ENCODE measurements around the gene ZNF839.
"Not testable (repeated sequence)": the region's sequence is repeated elsewhere in the genome, so short reads cannot be mapped to it uniquely, and the experiment has no call there.

The ZNF839 gene
- 16.6 to 24.3 reads per million in 2 experiments for total RNA-seq

GRCh38 chr14:102319351-102320032, at the start of gene ZNF839:
ZNF839 (plus strand) TSS chr14:102319746; CDS start chr14:102319766, 20 bp downstream.
- DNase-seq (ENCODE audit: low read depth), result peak; percentile 87

- no peak for DNase-seq (ENCODE audit: low read depth)
Measured at GRCh38 chr14:102272392-102272791, 47.2 kb upstream of the ZNF839 start.

- DNase-seq (ENCODE audit: low read depth), result no peak
Measured at GRCh38 chr14:102275866-102276265, 43.7 kb upstream of the ZNF839 start.

- DNase-seq (ENCODE audit: low read depth), result no peak
Measured at GRCh38 chr14:102277874-102278630, 41.5 kb upstream of the ZNF839 start.

GRCh38 chr14:102278631-102278935, 41.0 kb upstream of the ZNF839 start:
- DNase-seq (ENCODE audit: low read depth), result no peak

- DNase-seq (ENCODE audit: low read depth), result no peak
Measured at GRCh38 chr14:102279282-102279681, 40.3 kb upstream of the ZNF839 start.

GRCh38 chr14:102279688-102280348, 39.7 kb upstream of the ZNF839 start:
- no peak for DNase-seq (ENCODE audit: low read depth)

- no peak for DNase-seq (ENCODE audit: low read depth)
Measured at GRCh38 chr14:102280376-102280962, 39.1 kb upstream of the ZNF839 start.

GRCh38 chr14:102282751-102283465, 36.6 kb upstream of the ZNF839 start:
- DNase-seq (ENCODE audit: low read depth), result no peak

- no peak for DNase-seq (ENCODE audit: low read depth)
Measured at GRCh38 chr14:102283631-102284129, 35.9 kb upstream of the ZNF839 start.

GRCh38 chr14:102285106-102285505, 34.4 kb upstream of the ZNF839 start:
- DNase-seq (ENCODE audit: low read depth), result no peak

- no peak for DNase-seq (ENCODE audit: low read depth)
Measured at GRCh38 chr14:102288139-102288538, 31.4 kb upstream of the ZNF839 start.

- DNase-seq (ENCODE audit: low read depth), result no peak
Measured at GRCh38 chr14:102292441-102292840, 27.1 kb upstream of the ZNF839 start.

- no peak for DNase-seq (ENCODE audit: low read depth)
Measured at GRCh38 chr14:102293781-102294180, 25.8 kb upstream of the ZNF839 start.

- DNase-seq (ENCODE audit: low read depth), result no peak
Measured at GRCh38 chr14:102295270-102295669, 24.3 kb upstream of the ZNF839 start.

GRCh38 chr14:102297436-102298170, 21.9 kb upstream of the ZNF839 start:
- no peak for DNase-seq (ENCODE audit: low read depth)

GRCh38 chr14:102298303-102299070, 21.1 kb upstream of the ZNF839 start:
- not testable (repeated sequence) for DNase-seq (ENCODE audit: low read depth)

- no peak for DNase-seq (ENCODE audit: low read depth)
Measured at GRCh38 chr14:102303664-102304063, 15.9 kb upstream of the ZNF839 start.

- DNase-seq (ENCODE audit: low read depth), result peak; percentile 95
Measured at GRCh38 chr14:102304611-102305506, 14.7 kb upstream of the ZNF839 start, which contains the start of gene MOK. MOK (minus strand) TSS chr14:102305164; CDS start chr14:102304968, 196 bp downstream.
